ENCODE measurements around the gene ACTL7A. TPM values are rescaled to one million over a fixed set of nuclear protein-coding genes. Genes with fewer than 3 reads are reported as not detected.

The ACTL7A gene
- total and polyA plus RNA-seq, 2 of the 13 experiments (the other 11 are each of a cell fraction or from before 2014, with no cell fraction given), result not detected

GRCh38 chr9:108883085-108883484 lies 21.0 kb downstream of the ACTL7A start (continued):
- TF ChIP-seq, protein P1, sequence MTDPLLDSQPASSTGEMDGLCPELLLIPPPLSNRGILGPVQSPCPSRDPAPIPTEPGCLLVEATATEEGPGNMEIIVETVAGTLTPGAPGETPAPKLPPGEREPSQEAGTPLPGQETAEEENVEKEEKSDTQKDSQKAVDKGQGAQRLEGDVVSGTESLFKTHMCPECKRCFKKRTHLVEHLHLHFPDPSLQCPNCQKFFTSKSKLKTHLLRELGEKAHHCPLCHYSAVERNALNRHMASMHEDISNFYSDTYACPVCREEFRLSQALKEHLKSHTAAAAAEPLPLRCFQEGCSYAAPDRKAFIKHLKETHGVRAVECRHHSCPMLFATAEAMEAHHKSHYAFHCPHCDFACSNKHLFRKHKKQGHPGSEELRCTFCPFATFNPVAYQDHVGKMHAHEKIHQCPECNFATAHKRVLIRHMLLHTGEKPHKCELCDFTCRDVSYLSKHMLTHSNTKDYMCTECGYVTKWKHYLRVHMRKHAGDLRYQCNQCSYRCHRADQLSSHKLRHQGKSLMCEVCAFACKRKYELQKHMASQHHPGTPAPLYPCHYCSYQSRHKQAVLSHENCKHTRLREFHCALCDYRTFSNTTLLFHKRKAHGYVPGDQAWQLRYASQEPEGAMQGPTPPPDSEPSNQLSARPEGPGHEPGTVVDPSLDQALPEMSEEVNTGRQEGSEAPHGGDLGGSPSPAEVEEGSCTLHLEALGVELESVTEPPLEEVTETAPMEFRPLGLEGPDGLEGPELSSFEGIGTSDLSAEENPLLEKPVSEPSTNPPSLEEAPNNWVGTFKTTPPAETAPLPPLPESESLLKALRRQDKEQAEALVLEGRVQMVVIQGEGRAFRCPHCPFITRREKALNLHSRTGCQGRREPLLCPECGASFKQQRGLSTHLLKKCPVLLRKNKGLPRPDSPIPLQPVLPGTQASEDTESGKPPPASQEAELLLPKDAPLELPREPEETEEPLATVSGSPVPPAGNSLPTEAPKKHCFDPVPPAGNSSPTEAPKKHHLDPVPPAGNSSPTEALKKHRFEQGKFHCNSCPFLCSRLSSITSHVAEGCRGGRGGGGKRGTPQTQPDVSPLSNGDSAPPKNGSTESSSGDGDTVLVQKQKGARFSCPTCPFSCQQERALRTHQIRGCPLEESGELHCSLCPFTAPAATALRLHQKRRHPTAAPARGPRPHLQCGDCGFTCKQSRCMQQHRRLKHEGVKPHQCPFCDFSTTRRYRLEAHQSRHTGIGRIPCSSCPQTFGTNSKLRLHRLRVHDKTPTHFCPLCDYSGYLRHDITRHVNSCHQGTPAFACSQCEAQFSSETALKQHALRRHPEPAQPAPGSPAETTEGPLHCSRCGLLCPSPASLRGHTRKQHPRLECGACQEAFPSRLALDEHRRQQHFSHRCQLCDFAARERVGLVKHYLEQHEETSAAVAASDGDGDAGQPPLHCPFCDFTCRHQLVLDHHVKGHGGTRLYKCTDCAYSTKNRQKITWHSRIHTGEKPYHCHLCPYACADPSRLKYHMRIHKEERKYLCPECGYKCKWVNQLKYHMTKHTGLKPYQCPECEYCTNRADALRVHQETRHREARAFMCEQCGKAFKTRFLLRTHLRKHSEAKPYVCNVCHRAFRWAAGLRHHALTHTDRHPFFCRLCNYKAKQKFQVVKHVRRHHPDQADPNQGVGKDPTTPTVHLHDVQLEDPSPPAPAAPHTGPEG (CRISPR knock-in tag; IDR thresholded peaks at IDR 0.05), result no peak
- TF ChIP-seq BRCA1 (CRISPR knock-in tag; IDR thresholded peaks at IDR 0.05), result no peak
- TF ChIP-seq, protein P2, sequence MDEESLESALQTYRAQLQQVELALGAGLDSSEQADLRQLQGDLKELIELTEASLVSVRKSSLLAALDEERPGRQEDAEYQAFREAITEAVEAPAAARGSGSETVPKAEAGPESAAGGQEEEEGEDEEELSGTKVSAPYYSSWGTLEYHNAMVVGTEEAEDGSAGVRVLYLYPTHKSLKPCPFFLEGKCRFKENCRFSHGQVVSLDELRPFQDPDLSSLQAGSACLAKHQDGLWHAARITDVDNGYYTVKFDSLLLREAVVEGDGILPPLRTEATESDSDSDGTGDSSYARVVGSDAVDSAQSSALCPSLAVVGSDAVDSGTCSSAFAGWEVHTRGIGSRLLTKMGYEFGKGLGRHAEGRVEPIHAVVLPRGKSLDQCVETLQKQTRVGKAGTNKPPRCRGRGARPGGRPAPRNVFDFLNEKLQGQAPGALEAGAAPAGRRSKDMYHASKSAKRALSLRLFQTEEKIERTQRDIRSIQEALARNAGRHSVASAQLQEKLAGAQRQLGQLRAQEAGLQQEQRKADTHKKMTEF (CRISPR knock-in tag; IDR thresholded peaks at IDR 0.05), result no peak
- no peak for TF ChIP-seq ZNF589 (CRISPR knock-in tag; conservative IDR thresholded peaks at IDR 0.05)
- TF ChIP-seq ZNF597 (CRISPR knock-in tag; IDR thresholded peaks at IDR 0.05), result no peak
- TF ChIP-seq PAWR (CRISPR knock-in tag; IDR thresholded peaks at IDR 0.05; ENCODE audit: borderline replicate concordance), result no peak
- no peak for TF ChIP-seq TP53 (CRISPR knock-in tag; conservative IDR thresholded peaks at IDR 0.05)
- TF ChIP-seq RELA (CRISPR knock-in tag; IDR thresholded peaks at IDR 0.05), result no peak
- no peak for TF ChIP-seq ZMYM4 (CRISPR knock-in tag; IDR thresholded peaks at IDR 0.05)
- TF ChIP-seq ZNF782 (CRISPR knock-in tag; IDR thresholded peaks at IDR 0.05; ENCODE audit: borderline replicate concordance), result no peak
- TF ChIP-seq FOXA3 (CRISPR knock-in tag; IDR thresholded peaks at IDR 0.05), result no peak
- 0 out of 2 replicates have a peak, but pooled peaks have one; percentile 57 for TF ChIP-seq ZBTB38 (CRISPR knock-in tag; IDR thresholded peaks at IDR 0.05)

All from HepG2 (cell line).